HG02885 (cell line): ENCODE measurements around the gene C21orf91.

Experiments used
- ATAC-seq: cut with Tn5 transposase; IDR thresholded peaks from one replicate; pipeline ENCODE4 v1.9.1; 2021; ENCODE audit warnings: mild to moderate bottlenecking; ENCODE audit not compliant: unreplicated experiment, poor library complexity

The C21orf91 gene

DNA sequence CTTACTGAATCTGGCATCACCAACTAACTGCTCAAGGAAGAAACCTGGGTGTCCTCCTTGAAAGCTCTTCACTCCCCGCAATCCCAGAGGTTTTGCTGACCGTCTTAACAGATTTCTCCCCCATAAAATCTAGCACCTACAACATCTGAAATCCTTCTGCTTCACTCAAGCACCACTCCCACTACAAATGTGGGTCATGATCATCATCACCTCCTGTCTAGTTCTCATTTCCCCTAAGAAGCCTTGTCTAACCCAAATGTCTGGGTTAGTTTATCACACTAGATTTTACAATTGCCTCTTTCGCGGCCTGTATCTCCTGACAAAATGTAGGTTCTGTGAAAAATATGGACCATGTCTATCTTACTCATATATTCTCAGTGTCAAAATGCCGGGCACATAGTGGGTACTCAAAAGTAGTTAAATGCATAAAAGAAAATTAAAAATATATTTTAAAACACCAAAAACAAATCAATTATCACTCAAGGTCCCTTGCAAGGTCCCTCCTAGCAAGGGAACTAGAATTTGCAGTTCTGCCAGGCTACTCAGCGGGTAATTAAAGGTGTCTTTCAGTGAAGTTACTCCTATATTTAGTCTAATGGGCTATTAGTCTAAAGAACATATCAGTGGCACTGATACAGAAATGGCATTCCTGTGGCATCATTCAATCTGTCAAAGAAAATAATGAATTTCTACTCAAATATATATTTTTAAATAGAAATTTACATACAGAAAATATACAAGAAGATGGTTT lies 19.6 kb downstream of the C21orf91 start:
- ATAC-seq = no peak

DNA sequence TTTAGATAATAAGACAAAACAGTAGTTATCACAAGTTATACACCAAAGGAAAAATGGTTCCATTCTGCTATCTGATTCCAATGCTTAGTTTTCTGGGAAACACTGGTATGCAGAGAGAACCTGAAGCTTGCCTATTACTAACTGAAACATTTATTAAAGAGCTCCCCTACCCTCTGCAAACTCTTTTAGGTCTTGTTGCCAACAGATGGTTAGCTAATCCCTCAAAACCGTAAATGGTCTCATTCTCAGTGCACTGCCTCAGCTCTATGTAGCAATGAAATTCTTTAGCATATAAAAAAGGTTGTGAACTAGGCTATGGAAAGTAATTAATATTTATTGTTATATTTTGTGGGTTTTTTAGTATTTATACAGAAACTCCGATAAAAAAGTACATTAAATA lies 20.4 kb downstream of the C21orf91 start:
- no peak for ATAC-seq

- no peak for ATAC-seq
Measured at GRCh38 chr21:17797967-17798366, 21.2 kb downstream of the C21orf91 start.

- no peak for ATAC-seq
Measured at GRCh38 chr21:17796503-17796902, 22.7 kb downstream of the C21orf91 start.

- no peak for ATAC-seq
Measured at GRCh38 chr21:17796037-17796403, 23.1 kb downstream of the C21orf91 start.

DNA sequence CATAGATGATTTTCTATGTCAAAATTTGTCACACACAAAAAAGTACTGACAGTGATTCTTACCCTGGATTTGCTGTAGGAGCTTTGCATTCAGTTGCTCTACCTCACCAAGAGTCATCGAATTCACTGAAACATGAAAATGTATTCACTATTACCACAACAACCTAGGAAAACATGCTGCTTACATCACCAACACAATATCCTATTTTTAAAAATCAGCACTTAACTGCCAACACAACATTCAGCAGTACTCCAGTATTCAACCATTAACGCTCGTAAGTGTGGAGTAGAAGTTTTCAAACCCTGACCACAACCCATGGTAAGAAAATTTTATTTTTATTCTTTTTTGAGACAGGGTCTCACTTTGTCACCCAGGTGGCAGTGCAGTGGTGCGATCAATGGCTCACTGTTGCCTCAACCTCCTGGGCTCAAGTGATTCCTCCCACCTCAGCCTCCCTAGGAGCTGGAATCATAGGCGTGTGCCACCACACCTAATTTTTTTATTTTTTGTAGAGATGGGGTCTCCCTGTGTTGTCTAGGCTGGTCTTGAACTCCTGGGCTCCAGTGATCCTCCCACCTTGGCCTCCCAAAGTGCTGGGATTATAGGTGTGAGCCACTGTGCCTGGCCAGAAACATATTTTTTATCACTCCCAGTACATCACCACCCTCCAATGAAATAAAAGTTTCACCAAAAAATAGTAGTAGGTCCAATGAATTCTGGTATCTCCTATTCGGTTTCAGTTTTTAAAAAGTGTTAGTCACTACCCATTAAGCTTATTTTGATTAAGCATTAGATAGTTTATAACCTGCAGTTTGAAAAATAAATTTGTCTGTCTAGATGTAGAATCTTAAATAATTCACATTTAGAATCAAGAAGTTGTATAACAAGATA lies 23.8 kb downstream of the C21orf91 start:
- peak; percentile 16 for ATAC-seq

DNA sequence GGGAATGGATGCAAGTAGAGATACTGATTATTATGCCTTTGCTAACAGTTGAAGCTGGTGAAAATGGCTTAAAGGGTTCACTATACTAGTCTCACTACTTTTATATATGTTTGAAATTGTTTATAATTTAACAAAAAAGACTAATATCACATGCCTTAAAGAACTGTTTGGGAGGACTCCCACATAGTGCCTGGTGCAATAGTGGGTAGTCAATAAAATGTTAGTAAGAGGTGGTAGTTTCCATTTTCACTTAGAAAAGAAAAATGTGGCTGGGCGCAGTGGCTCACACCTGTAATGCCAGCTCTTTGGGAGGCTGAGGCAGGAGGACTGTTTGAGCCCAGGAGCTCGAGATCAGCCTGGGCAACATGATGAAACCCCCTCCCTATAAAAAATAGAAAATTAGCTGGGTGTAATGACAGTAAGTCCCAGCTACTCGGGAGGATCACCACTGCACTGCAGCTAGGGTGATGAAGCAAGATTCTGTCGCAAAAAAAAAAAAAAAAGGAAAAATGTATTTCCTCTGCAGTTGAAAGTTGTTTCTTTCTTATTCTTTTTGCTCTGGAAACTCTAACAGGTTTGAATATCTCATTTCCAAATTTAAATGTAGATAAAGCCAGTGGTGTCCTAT lies 24.5 kb downstream of the C21orf91 start:
- no peak for ATAC-seq

DNA sequence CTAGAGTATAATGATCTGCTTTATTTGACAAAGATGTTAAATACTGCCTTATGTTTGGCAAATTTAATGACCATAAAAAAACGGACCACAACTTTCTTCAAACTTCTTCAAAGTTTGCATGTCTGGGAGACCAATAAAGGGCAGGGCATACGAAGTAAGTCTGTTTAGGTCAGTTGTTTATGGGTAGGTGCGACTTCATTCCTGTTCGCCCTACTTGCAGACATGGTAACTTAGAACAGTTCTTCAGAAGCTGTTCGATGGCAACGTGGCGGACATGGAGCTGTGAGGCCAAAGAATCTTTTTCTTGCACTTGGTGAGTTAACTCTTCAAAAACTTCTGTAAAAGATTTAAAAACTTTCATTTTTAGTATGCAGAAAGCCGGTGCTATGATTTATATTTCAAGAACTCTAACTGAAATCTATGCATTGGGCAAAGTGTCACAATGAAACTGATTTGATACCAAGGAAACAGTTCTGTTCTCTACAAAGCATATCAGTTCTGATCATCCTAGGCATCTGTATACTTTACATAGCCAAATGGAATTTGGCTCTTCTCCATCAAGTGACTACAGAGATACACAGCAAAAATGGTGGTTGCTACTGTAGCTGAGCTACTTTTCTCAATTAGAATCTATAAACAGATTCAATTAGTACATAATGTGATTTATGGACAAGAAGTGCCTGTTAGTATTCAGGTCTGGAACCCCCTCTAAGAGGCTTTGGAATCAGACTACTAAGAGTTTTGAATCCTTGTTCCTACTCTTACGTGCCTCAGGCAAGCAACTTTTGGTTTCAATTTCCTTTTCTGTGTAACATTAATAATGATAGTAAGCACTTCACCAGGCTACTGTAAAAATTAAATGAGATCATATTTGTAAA lies 25.7 kb downstream of the C21orf91 start:
- ATAC-seq = peak; percentile 53

- ATAC-seq = no peak
Measured at GRCh38 chr21:17789656-17790055, 29.5 kb downstream of the C21orf91 start.

DNA sequence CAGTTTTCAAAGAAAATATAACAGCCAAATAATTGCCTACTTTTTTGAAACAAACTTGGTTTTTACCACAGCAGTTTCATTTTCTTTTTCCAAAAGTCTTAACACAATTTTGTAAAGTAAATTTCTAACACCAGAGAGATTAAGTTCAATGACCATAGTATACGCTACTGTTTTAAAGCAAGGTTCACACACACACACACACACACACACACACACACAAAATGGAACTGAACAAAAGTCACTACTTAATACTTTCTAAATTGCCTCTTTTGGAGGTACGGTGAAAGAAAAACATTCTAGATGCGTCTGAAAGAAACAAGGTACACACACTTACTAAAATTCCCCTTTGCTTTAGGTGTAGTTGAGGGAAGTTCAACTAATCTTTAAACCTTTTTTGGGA lies 30.1 kb downstream of the C21orf91 start:
- no peak for ATAC-seq

- ATAC-seq = no peak
Measured at GRCh38 chr21:17786851-17787181, 32.3 kb downstream of the C21orf91 start.

DNA sequence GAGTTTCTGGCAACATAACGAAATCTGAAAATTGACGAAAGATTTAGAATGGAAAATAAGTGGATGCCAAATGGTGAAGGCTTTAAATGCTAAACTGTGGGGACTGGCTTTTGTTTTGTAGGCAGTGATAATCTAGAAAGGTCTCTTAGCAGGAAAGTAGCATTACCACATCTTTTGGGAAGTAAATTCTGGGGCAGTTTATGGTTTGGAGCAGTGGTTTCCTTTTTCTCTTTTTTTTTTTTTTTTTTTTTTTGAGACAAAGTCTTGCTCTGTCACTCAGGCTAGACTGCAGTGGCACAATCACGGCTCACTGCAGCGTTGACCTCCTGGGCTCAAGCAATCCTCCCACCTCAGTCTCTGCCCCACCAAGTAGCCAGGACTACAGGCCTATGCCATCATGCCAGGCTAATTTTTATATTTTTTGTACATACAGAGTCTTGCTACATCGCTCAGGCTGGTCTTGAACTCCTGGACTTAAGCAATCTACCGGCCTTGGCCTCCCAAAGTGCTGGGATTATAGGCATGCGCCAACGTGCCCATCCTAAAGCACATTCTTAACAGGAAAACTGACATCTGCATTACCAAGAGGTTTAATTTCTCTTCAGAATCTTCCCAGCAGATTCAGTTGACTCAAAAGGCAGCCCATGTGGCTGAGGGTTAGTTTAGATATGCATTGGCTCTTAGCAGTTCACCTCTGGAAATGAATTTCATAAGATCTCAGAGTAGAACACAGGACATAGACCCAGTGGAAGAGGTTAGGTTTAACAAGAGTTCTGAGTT lies 32.9 kb downstream of the C21orf91 start:
- no peak for ATAC-seq

GRCh38 chr21:17785403-17785788 lies 33.8 kb downstream of the C21orf91 start:
- ATAC-seq = no peak

GRCh38 chr21:17784604-17785402 lies 34.4 kb downstream of the C21orf91 start:
- peak; percentile 55 for ATAC-seq

DNA sequence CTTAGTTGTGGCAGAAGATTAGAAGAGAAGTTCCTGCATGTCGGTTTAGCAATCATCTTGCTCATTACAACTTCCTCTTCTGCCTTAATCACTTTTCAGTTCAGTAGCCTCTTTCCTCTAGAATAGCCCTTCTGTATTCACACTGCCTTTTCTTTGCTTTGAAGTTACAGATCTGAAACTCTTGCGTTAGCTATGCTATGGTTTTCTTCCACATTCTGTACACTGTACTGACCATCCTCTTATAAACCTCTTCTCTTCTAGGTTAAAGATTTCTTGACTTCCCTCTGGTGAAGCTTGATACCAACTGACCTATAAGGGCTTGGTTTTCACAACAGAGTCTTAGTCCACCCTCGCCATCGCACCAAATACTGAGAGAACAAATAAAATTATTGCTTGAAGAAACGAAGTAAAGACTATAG lies 35.0 kb downstream of the C21orf91 start:
- ATAC-seq = peak; percentile 44

GRCh38 chr21:17783481-17784179 lies 35.5 kb downstream of the C21orf91 start:
- peak; percentile 41 for ATAC-seq

DNA sequence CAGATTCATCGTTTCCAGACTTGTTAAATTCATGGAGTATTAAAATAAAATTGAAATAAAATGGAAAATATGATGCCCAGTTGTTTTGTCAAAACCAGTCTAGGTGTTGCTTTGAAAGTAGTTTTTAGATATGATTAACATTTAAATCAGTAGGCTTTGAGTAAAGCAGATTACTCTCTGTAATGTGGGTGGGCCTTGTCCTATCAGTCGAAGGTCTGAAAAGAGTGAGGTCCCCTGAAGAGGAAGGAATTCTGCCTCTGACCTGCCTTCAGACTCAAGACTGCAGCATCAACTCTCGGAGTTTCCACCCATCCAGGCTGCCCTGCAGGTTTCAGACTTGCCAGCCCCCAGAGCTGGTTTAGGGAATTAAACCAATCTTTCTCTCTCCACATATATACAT lies 36.2 kb downstream of the C21orf91 start:
- ATAC-seq = no peak

- no peak for ATAC-seq
Measured at GRCh38 chr21:17782051-17782450, 37.1 kb downstream of the C21orf91 start.
